GM12874 (cell line): Measurements from ENCODE around the gene MARCHF2.

Experiments
- TF ChIP-seq, protein P1 (sequence below): IDR thresholded peaks from 2 replicates; pipeline ENCODE4 v1.5.1; 2011; ENCODE audit warnings: low read depth, mild to moderate bottlenecking, control low read depth, low read length, moderate library complexity; ENCODE audit not compliant: insufficient read depth

Gene MARCHF2, protein sequence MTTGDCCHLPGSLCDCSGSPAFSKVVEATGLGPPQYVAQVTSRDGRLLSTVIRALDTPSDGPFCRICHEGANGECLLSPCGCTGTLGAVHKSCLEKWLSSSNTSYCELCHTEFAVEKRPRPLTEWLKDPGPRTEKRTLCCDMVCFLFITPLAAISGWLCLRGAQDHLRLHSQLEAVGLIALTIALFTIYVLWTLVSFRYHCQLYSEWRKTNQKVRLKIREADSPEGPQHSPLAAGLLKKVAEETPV

DNA sequence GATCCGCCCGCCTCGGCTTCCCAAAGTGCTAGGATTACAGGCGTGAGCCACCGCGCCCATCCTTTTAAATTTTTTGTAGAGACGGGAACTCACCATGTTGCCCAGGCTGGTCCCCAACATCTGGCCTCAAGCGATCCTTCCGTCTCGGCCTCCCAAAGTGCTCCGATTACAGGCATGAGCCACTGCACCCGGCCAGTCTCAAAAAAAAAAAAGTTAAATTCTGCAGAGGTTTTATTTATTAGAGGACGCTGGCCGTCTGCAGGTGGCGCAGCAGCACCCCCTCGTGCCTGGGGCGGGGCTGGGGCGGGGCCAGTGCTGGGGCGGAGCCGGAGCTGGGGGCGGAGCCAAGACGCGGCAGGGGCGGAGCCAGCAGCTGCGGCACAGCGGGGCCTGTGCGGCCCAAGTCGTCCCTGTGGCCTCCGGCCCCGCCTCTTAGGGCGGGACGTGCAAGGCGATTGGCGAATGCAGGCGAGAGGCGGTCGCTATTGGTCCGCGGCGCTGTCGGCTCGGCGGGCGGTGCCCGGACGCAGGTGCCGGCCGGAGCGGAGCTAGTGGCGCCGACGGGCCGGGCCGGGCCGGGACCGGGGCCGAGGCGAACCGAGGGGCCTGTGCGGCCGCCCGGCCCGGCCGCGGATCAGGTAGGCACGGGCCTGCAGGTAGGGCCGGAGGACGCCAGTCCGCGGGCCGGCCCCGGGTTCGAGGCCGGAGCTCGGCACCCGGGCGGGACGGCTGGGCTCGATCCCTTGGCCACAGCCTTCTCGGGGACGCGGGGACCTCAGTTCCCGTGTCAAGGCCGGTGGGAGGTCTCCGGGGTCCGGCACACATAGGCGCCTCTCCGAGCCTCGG, at the start of gene MARCHF2:
MARCHF2 (plus strand) TSS at position 523 of the 846 bp plus-strand sequence. CDS start 8,536 bp downstream, outside the sequence.
- TF ChIP-seq, protein P1, sequence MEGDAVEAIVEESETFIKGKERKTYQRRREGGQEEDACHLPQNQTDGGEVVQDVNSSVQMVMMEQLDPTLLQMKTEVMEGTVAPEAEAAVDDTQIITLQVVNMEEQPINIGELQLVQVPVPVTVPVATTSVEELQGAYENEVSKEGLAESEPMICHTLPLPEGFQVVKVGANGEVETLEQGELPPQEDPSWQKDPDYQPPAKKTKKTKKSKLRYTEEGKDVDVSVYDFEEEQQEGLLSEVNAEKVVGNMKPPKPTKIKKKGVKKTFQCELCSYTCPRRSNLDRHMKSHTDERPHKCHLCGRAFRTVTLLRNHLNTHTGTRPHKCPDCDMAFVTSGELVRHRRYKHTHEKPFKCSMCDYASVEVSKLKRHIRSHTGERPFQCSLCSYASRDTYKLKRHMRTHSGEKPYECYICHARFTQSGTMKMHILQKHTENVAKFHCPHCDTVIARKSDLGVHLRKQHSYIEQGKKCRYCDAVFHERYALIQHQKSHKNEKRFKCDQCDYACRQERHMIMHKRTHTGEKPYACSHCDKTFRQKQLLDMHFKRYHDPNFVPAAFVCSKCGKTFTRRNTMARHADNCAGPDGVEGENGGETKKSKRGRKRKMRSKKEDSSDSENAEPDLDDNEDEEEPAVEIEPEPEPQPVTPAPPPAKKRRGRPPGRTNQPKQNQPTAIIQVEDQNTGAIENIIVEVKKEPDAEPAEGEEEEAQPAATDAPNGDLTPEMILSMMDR = peak; percentile 67

DNA sequence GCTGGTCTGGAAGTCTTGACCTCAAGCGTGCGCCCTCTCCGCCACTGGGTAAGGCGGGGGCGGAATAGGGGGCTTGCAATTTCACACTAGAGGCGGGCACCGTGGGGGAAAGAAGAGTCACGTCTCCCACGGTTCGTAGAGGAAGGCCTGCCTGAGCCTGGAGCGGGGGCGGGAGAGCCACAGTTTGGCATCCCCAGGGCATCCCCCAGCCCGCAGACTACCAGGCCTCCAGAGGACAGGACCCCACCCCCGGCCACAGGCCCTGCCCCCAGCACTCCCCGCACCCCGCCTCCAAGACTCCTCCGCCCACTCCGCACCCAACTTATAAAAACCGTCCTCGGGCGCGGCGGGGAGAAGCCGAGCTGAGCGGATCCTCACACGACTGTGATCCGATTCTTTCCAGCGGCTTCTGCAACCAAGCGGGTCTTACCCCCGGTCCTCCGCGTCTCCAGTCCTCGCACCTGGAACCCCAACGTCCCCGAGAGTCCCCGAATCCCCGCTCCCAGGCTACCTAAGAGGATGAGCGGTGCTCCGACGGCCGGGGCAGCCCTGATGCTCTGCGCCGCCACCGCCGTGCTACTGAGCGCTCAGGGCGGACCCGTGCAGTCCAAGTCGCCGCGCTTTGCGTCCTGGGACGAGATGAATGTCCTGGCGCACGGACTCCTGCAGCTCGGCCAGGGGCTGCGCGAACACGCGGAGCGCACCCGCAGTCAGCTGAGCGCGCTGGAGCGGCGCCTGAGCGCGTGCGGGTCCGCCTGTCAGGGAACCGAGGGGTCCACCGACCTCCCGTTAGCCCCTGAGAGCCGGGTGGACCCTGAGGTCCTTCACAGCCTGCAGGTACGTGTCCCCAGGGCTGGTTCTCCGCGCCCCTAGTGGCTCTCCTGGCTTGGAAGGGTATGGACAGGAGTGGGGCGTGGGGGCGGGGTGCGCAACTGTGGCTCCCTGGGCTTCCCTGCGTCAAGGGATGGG, 49.0 kb upstream of the MARCHF2 start, which contains the start of gene ANGPTL4:
ANGPTL4 (plus strand) TSS at position 353 of the 969 bp plus-strand sequence; CDS start at position 520, 167 bp downstream.
- TF ChIP-seq, protein P1 = no peak

DNA sequence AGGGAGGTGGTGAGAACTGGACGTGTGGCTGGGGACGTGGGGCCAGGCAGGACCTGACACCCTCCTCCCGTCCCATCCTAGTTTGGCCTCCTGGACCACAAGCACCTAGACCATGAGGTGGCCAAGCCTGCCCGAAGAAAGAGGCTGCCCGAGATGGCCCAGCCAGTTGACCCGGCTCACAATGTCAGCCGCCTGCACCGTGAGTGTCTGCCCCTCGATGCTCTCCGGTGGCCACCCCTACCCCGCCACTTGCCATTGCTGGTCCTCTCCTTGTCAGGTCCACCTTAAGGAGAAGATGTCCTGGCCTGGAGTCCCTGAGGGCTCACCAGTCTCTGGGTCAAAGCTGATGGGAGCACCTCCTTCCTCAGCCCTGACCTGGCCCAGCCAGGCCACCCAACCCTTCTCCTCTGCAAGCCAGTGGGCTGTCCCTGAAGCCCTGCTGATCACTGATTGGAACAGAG, 47.0 kb upstream of the MARCHF2 start:
- TF ChIP-seq, protein P1 = no peak

DNA sequence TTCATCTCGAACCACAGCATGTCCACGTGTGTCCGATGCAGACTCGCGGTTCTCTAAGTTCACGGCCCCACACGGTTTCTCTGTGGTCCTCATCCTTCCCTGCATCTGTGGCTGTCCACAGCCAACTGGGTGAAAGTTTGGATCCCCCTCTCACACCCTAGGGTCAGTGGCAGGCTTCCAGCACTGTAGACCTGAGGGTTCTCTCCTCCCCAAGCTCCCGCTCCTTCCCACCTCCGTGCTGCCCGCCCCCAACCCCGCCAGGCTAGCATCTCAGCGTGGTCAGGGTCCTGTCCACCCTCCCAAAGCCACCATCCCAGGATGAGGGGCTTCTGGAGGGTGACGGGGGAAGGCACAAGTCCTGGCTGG, 46.2 kb upstream of the MARCHF2 start:
- TF ChIP-seq, protein P1 = no peak

DNA sequence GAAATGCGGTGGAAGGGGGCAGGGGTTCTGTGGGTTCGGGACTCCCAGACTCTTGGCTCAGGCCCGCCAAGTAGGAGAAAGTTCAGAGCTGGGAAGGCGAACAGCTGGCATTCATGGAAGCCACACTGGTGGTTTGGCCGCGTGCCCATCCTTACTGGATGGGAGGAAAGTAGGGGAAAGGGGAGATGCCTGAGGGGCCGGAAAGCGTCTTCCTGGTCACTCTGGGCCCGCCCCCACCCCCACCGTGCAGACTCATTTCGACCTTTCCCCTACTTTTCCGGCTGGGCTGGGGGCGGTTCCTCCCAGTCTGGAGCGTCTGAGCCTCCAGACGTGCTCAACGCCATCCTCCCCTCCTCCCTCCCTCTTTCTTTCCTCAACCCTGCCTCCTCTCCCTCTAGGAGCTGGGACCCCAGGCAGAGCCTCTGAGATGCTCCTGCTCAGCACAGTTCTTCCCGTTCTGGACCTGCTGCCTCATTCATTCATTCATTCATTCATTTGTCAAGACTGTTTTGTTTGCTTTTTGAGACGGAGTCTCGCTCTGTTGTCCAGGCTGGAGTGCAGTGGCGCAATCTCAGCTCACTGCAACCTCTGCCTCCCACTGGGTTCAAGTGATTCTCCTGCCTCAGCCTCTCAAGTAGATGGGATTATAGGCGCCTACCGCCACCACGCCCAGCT, 45.6 kb upstream of the MARCHF2 start:
- TF ChIP-seq, protein P1 = no peak

DNA sequence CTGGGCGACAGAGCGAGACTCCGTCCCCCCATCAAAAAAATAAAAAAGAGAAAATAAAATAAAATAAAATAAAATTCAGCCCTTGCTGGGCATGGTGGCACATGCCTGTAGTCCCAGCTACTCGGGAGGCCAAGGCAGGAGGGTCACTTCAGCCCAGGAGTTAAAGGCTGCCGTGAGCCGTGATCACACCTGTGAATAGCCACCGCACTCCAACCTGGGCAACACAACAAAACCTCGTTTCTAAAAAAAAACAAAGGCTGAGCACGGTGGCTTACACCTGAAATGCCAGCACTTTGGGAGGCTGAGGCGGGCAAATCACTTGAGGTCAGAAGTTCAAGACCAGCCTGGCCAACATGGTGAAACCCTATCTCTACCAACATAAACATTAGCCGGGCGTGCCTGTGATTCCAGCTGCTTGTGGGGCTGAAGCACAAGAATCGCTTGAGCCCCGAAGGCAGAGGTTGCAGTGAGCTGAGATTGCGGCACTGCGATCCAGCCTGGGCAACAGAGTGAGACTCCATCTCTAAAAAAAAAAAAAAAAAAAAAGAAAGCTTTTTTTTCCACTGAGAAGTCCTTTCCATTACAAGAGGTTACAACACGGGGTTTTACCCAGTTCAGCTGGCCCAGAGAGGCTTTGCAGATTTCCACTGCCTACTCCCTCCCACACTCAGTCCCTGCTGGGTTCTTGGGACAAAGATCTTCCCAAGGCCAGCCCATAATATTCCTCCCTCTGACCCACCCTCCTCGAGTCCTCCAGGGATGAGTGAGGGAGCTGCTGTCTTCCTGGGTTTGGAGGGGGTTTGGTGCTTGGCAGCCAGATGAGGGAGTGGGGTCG, 42.7 kb upstream of the MARCHF2 start:
- TF ChIP-seq, protein P1 = no peak
